ENCODE data around the gene ARHGAP31. TPM values are rescaled to one million over a fixed set of nuclear protein-coding genes. Genes with fewer than 3 reads are reported as not detected.
"Not testable (repeated sequence)": the region's sequence is repeated elsewhere in the genome, so short reads cannot be mapped to it uniquely, and the experiment has no call there.

ARHGAP31 gene
- total RNA-seq, 1 donor from 2014 or later, result 0.84 TPM

DNA sequence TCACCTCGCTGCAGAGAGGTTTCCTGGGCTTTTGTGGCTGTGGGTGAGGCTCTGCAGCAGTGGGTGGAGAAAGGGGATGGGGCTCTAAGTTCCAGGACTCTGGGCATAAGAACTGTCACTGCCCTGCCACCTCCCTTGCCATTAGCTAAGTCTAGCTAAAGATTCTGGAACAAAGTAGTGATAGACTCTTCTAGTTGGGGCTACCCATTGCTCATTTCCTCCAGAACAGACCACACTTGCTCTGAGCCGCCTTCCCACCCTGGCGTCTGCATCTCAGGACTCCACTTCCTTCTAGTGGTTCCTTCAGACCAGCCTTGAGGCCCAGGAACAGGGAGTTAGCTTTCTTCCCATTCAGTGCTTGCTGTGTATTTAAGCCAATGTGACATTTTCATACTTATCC, 7.5 kb downstream of the ARHGAP31 start:
- DNase-seq (ENCODE audit: low spot score, unreplicated experiment), result no peak
- H3K4me3 Mint-ChIP-seq (ENCODE audit: low read depth), result no peak overlapping the region
- H3K27me3 Mint-ChIP-seq, result peaks cover 15% of the 10 kb centered on the region
- H3K9me3 Mint-ChIP-seq (ENCODE audit: low read depth), result no peaks in the 10 kb centered on the region
- TF ChIP-seq, protein P1, sequence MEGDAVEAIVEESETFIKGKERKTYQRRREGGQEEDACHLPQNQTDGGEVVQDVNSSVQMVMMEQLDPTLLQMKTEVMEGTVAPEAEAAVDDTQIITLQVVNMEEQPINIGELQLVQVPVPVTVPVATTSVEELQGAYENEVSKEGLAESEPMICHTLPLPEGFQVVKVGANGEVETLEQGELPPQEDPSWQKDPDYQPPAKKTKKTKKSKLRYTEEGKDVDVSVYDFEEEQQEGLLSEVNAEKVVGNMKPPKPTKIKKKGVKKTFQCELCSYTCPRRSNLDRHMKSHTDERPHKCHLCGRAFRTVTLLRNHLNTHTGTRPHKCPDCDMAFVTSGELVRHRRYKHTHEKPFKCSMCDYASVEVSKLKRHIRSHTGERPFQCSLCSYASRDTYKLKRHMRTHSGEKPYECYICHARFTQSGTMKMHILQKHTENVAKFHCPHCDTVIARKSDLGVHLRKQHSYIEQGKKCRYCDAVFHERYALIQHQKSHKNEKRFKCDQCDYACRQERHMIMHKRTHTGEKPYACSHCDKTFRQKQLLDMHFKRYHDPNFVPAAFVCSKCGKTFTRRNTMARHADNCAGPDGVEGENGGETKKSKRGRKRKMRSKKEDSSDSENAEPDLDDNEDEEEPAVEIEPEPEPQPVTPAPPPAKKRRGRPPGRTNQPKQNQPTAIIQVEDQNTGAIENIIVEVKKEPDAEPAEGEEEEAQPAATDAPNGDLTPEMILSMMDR (IDR thresholded peaks at IDR 0.05; ENCODE audit: unreplicated experiment), result no peak
- H3K4me1 Mint-ChIP-seq (ENCODE audit: low read depth), result peaks cover 7% of the 10 kb centered on the region
- H3K27ac Mint-ChIP-seq, result no peak overlapping the region
- no peaks in the 10 kb centered on the region for H3K36me3 Mint-ChIP-seq (ENCODE audit: insufficient read depth)

- no peaks in the 10 kb centered on the region for H3K9me3 Mint-ChIP-seq (ENCODE audit: low read depth)
- peaks cover 4% of the 10 kb centered on the region for H3K4me1 Mint-ChIP-seq (ENCODE audit: low read depth)
- H3K27ac Mint-ChIP-seq, result no peak overlapping the region
- no peak for DNase-seq (ENCODE audit: low spot score, unreplicated experiment)
- no peaks in the 10 kb centered on the region for H3K36me3 Mint-ChIP-seq (ENCODE audit: insufficient read depth)
- H3K27me3 Mint-ChIP-seq, result peaks cover 8% of the 10 kb centered on the region
- no peak overlapping the region for H3K4me3 Mint-ChIP-seq (ENCODE audit: low read depth)
- TF ChIP-seq, protein P1 (IDR thresholded peaks at IDR 0.05; ENCODE audit: unreplicated experiment), result no peak
Observed at GRCh38 chr3:119302697-119303551, 8.7 kb downstream of the ARHGAP31 start.

DNA sequence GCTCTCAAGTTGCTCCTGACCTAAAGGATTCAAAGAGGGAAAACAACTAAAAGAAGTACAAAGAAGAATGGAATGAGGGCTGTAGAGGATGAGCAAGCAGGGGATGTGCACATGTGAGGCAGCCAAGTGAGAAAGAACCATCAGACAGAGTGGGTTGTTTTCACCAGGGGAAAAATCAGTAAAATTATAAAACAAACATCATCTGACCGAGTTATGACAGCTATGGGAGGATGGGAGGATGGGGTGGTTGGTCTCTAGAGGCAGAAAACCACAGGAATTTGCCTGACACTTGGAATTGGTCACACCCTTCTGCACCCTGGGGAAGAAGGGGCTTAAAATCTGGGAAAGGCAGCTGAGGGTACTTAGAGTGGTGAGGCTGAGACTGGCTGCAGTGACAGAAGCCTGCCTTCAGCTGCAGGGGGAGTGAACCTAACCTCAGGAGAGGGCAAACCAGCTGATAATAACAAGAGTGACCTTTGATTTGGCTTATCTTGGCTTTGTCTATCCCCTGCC, 10.1 kb downstream of the ARHGAP31 start:
- Mint-ChIP-seq H3K4me3 (ENCODE audit: low read depth) (no peak overlapping the region), H3K27ac (no peak overlapping the region), H3K27me3 (peaks cover 8% of the 10 kb centered on the region), H3K9me3 (ENCODE audit: low read depth) (no peaks in the 10 kb centered on the region), H3K36me3 (ENCODE audit: insufficient read depth) (no peaks in the 10 kb centered on the region), H3K4me1 (ENCODE audit: low read depth) (peaks cover 4% of the 10 kb centered on the region)
- TF ChIP-seq, protein P1 (IDR thresholded peaks at IDR 0.05; ENCODE audit: unreplicated experiment), result no peak
- DNase-seq (ENCODE audit: low spot score, unreplicated experiment), result no peak

GRCh38 chr3:119305286-119305685, 11.1 kb downstream of the ARHGAP31 start:
- peaks cover 8% of the 10 kb centered on the region for H3K27me3 Mint-ChIP-seq
- H3K4me1 Mint-ChIP-seq (ENCODE audit: low read depth), result peaks cover 4% of the 10 kb centered on the region
- no peak for DNase-seq (ENCODE audit: low spot score, unreplicated experiment)
- no peaks in the 10 kb centered on the region for H3K36me3 Mint-ChIP-seq (ENCODE audit: insufficient read depth)
- no peak overlapping the region for H3K4me3 Mint-ChIP-seq (ENCODE audit: low read depth)
- H3K9me3 Mint-ChIP-seq (ENCODE audit: low read depth), result no peaks in the 10 kb centered on the region
- no peak overlapping the region for H3K27ac Mint-ChIP-seq
- TF ChIP-seq, protein P1 (IDR thresholded peaks at IDR 0.05; ENCODE audit: unreplicated experiment), result no peak

DNA sequence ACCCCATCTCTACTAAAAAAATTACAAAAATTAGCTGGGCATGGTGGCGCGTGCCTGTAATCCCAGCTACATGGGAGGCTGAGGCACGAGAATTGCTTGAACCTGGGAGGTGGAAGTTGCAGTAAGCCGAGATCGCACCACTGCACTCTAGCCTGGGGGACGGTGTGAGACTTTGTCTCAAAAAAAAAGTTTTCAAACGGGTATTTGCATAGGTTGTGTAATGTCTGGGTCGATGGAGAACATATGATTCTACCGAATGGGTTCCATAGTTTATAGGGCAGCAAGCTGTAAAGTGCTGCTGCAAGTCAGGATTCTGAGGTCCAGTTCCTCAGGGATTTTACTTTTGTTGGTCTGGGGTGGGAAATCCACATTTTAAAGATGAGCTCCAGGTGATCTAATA, 12.2 kb downstream of the ARHGAP31 start:
- not testable (repeated sequence) for H3K27ac Mint-ChIP-seq; H3K36me3 Mint-ChIP-seq (ENCODE audit: insufficient read depth); H3K4me1 Mint-ChIP-seq (ENCODE audit: low read depth); H3K9me3 Mint-ChIP-seq (ENCODE audit: low read depth); H3K4me3 Mint-ChIP-seq (ENCODE audit: low read depth); H3K27me3 Mint-ChIP-seq; DNase-seq (ENCODE audit: low spot score, unreplicated experiment)

GRCh38 chr3:119308355-119308754, 14.2 kb downstream of the ARHGAP31 start:
- Mint-ChIP-seq H3K27me3 (no peaks in the 10 kb centered on the region), H3K27ac (no peak overlapping the region), H3K4me3 (ENCODE audit: low read depth) (no peak overlapping the region), H3K36me3 (ENCODE audit: insufficient read depth) (no peaks in the 10 kb centered on the region), H3K4me1 (ENCODE audit: low read depth) (peaks cover 10% of the 10 kb centered on the region), H3K9me3 (ENCODE audit: low read depth) (no peaks in the 10 kb centered on the region)
- no peak for DNase-seq (ENCODE audit: low spot score, unreplicated experiment)
- TF ChIP-seq, protein P1 (IDR thresholded peaks at IDR 0.05; ENCODE audit: unreplicated experiment), result no peak

Data from progenitor cell of endocrine pancreas (in vitro differentiated cells).